ENCODE results near the gene MAN1A1. TPM values are rescaled to one million over a fixed set of nuclear protein-coding genes. Genes with fewer than 3 reads are reported as not detected.

The MAN1A1 gene
- total and polyA plus RNA-seq, 2 of the 8 experiments (the other 6 are each of a cell fraction or from before 2014, with no cell fraction given), result 1.8 to 5.4 TPM

- no peak for TF ChIP-seq USF2 (IDR thresholded peaks at IDR 0.05; ENCODE audit: low read length)
- TF ChIP-seq PHF8 (conservative IDR thresholded peaks at IDR 0.05; ENCODE audit: low read depth, low read length), result no peak
- TF ChIP-seq JUN (IDR thresholded peaks at IDR 0.05; ENCODE audit: low read depth, low read length), result no peak
These were observed 207.5 kb downstream of the MAN1A1 start (continued) for GRCh38 chr6:119142041-119142440.
